ENCODE measurements around the gene PSD2.

PSD2 gene

DNA sequence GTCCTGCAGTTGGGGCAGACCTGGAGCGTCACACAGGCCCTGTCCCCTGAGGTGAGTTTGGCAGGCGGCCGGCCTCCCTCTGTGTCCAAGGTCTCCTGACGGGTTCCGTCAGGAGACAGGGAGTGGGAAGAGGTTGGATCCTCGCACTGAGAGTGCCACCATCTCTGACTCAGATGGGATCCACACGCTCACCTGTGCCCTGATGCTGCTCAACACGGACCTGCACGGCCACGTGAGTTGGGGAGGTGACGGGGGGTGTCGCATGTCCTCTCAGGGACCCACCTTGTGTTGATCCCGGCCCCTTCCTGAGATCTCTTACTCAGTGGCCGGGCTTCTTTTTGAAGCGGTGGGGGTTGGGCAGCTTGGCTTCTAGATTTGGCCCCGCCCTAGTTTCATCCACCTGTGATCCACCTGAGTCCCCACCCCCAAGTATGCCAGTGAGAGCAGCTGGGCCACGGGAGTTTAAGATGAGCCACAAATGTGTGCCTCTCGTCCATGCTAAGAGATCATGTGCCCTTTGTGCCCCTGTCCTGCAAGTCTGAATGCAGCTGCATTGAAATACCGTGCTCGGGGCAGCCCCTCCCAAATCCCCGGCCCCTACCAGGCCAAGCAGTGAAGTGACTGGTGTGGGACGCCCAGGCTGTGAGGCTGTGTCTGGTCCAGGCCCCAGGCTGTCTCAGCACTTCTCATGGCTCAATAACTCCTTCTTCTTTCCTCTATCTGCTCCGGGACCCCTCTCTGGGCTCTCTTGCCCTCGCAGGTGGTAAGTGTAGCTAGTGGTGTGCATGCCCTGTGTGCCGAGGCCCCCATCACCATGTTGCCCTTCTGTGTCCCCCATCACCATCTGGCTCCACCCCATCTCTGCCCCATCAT lies 27.2 kb downstream of the PSD2 start:
- TF ChIP-seq, protein P1, sequence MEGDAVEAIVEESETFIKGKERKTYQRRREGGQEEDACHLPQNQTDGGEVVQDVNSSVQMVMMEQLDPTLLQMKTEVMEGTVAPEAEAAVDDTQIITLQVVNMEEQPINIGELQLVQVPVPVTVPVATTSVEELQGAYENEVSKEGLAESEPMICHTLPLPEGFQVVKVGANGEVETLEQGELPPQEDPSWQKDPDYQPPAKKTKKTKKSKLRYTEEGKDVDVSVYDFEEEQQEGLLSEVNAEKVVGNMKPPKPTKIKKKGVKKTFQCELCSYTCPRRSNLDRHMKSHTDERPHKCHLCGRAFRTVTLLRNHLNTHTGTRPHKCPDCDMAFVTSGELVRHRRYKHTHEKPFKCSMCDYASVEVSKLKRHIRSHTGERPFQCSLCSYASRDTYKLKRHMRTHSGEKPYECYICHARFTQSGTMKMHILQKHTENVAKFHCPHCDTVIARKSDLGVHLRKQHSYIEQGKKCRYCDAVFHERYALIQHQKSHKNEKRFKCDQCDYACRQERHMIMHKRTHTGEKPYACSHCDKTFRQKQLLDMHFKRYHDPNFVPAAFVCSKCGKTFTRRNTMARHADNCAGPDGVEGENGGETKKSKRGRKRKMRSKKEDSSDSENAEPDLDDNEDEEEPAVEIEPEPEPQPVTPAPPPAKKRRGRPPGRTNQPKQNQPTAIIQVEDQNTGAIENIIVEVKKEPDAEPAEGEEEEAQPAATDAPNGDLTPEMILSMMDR (conservative IDR thresholded peaks at IDR 0.05; ENCODE audit: low read depth, low read length) = no peak
- H3K36me3 ChIP-seq (ENCODE audit: insufficient read depth) = no peaks in the 10 kb centered on the region
- H3K4me2 ChIP-seq = no peak overlapping the region
- no peaks in the 10 kb centered on the region for H3K4me1 ChIP-seq (ENCODE audit: low read depth, poor library complexity, severe bottlenecking)
- no peak overlapping the region for H3K4me3 ChIP-seq (IDR thresholded peaks at IDR 0.05; ENCODE audit: insufficient read depth, low read depth, low read length)
- no peak overlapping the region for H3K27ac ChIP-seq
- no peak overlapping the region for H3K9ac ChIP-seq
- H2AFZ ChIP-seq (ENCODE audit: low read depth) = no peak overlapping the region
- no peaks in the 10 kb centered on the region for H3K79me2 ChIP-seq (ENCODE audit: insufficient read depth, low read depth)
- H4K20me1 ChIP-seq (ENCODE audit: insufficient read depth) = no peaks in the 10 kb centered on the region
- peaks cover 24% of the 10 kb centered on the region; the same call in 1 of the 2 replicates for H3K27me3 ChIP-seq (ENCODE audit: insufficient read depth, low read depth)

DNA sequence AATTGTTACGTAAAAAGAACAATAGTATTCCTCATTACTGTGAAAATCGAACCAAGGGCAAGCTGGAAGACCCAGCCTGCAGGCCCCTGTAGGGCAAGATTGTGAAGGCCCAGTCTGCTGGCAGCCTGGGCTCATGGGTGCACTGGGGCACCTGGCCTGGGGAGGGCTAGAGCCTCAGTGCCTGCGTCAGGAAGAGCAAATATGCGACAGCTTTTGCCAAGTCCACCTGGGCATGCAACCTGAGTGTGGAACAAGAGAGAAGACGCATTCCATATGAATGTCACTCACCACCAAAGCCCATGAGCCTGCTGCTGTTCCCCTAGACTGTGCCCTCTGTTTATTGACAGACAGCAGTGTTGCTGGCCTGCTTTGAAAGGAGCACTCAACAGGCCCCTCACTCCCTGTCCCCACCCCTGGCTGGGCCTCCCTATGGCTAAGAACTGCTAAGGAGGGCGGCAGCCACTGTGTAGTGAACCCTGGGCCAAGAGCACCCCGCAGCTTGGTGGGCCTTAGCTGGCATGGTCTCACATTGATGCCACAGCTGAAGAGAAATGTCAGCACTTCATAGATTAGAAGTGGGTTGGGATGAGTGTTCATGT lies 28.2 kb downstream of the PSD2 start:
- no peaks in the 10 kb centered on the region for H3K4me1 ChIP-seq (ENCODE audit: low read depth, poor library complexity, severe bottlenecking)
- no peak overlapping the region for H3K27ac ChIP-seq
- no peaks in the 10 kb centered on the region for H3K36me3 ChIP-seq (ENCODE audit: insufficient read depth)
- no peak overlapping the region for H3K4me3 ChIP-seq (IDR thresholded peaks at IDR 0.05; ENCODE audit: insufficient read depth, low read depth, low read length)
- H2AFZ ChIP-seq (ENCODE audit: low read depth) = no peak overlapping the region
- H3K27me3 ChIP-seq (ENCODE audit: insufficient read depth, low read depth) = peaks cover 16% of the 10 kb centered on the region; the same call in 1 of the 2 replicates
- H3K9ac ChIP-seq = no peak overlapping the region
- no peaks in the 10 kb centered on the region for H4K20me1 ChIP-seq (ENCODE audit: insufficient read depth)
- no peaks in the 10 kb centered on the region for H3K79me2 ChIP-seq (ENCODE audit: insufficient read depth, low read depth)
- H3K4me2 ChIP-seq = no peak overlapping the region
- TF ChIP-seq, protein P1 (conservative IDR thresholded peaks at IDR 0.05; ENCODE audit: low read depth, low read length) = no peak

DNA sequence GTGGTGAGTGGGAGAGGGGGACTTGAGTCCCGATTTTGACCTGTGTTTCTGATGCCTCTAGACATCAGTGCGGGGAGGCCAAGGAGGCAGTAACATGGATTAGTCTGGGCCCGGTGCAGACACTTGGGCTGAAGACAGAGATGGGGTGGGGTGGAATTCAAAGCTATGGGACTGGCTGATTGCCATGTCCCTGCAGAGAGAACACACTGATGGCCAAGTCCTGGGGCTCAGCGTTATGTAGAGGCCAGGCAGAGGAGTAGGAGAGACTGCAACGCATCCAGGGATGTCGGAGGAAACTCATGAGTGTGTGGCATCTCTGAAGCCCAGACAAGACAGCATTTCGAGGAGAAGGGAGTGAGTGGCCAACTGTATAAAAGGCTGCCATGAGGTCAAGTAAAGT lies 30.1 kb downstream of the PSD2 start:
- Histone ChIP-seq H4K20me1 (ENCODE audit: insufficient read depth) (no peaks in the 10 kb centered on the region), H3K36me3 (ENCODE audit: insufficient read depth) (no peaks in the 10 kb centered on the region), H3K4me3 (IDR thresholded peaks at IDR 0.05; ENCODE audit: insufficient read depth, low read depth, low read length) (no peak overlapping the region), H3K9ac (no peak overlapping the region), H3K79me2 (ENCODE audit: insufficient read depth, low read depth) (no peaks in the 10 kb centered on the region), H3K4me2 (no peak overlapping the region), H3K4me1 (ENCODE audit: low read depth, poor library complexity, severe bottlenecking) (no peaks in the 10 kb centered on the region), H3K27ac (no peak overlapping the region), H3K27me3 (ENCODE audit: insufficient read depth, low read depth) (peaks cover 3% of the 10 kb centered on the region; the same call in 1 of the 2 replicates), H2AFZ (ENCODE audit: low read depth) (no peak overlapping the region)
- TF ChIP-seq, protein P1 (conservative IDR thresholded peaks at IDR 0.05; ENCODE audit: low read depth, low read length) = no peak

DNA sequence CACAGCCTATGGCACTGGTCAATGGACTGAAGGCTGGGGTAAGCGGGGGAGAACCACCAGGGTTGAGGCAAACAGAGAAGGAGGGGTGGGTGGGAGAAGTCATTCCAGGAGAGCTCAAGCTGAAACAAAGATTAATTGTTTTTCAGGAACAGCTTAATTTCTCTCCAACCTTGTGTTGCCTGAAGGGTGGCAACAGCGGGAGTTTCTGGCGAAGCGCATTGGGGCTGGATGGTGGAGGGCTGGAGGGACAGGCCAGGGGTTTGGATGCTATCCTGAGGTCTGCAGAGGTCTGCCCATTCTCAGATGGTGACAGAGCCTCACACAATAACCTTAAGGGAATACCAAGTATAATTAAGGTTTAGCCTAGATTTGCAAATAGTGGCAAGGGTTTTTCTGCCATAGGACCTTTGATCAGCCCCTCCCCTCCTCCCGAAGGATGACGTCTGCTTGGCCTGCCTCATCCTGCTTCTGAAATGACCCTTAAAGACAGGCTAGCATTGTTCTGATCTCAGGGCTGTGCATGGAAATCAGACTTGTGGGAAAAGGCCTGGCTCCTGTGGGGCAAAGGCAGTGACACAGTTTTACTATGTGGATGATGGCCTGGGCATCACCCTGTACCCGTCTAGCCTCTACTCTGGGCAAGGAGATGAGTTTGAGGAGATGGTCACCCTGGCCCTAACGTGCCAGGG lies 32.7 kb downstream of the PSD2 start:
- H3K27ac ChIP-seq = no peak overlapping the region
- no peaks in the 10 kb centered on the region for H3K79me2 ChIP-seq (ENCODE audit: insufficient read depth, low read depth)
- H3K4me1 ChIP-seq (ENCODE audit: low read depth, poor library complexity, severe bottlenecking) = no peaks in the 10 kb centered on the region
- no peak overlapping the region for H2AFZ ChIP-seq (ENCODE audit: low read depth)
- no peak overlapping the region for H3K9ac ChIP-seq
- H4K20me1 ChIP-seq (ENCODE audit: insufficient read depth) = no peaks in the 10 kb centered on the region
- no peak overlapping the region for H3K4me3 ChIP-seq (IDR thresholded peaks at IDR 0.05; ENCODE audit: insufficient read depth, low read depth, low read length)
- no peak overlapping the region for H3K4me2 ChIP-seq
- TF ChIP-seq, protein P1 (conservative IDR thresholded peaks at IDR 0.05; ENCODE audit: low read depth, low read length) = no peak
- no peaks in the 10 kb centered on the region for H3K36me3 ChIP-seq (ENCODE audit: insufficient read depth)
- H3K27me3 ChIP-seq (ENCODE audit: insufficient read depth, low read depth) = no peaks in the 10 kb centered on the region; the same call in 1 of the 2 replicates

All from KMS-11 (cell line).